GM10847 (cell line): Measurements from ENCODE around the gene ENPEP.

Experiments
- POLR2A ChIP-seq: IDR thresholded peaks from 2 replicates; pipeline ENCODE4 v1.6.1; 2011; ENCODE audit not compliant: insufficient read length; ENCODE audit errors: extremely low read depth

Gene ENPEP

GRCh38 chr4:110480746-110481271, 4.9 kb downstream of the ENPEP start:
- TF ChIP-seq POLR2A: no peak

GRCh38 chr4:110483516-110483915, 7.6 kb downstream of the ENPEP start:
- no peak for TF ChIP-seq POLR2A

DNA sequence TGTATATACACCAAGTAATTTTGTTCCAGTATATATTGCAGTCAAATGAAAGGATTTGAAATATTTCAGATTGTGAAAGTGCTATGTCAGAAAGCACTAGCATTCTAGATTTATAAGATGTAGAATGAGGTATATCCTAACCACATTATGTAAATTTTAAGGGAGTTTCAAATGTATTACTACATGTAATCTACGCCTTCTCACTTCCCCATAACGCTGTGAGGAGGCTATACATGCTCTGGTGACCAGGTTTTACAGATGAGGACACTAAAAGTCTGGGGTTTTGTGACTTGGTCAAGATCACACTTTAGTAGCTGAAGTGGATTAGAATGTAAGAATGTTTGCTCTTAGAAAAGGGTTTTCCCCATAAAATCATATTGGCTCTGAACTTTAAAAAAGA, 8.1 kb downstream of the ENPEP start:
- TF ChIP-seq POLR2A: no peak

- TF ChIP-seq POLR2A: no peak
Observed at GRCh38 chr4:110484767-110485166, 8.8 kb downstream of the ENPEP start.

DNA sequence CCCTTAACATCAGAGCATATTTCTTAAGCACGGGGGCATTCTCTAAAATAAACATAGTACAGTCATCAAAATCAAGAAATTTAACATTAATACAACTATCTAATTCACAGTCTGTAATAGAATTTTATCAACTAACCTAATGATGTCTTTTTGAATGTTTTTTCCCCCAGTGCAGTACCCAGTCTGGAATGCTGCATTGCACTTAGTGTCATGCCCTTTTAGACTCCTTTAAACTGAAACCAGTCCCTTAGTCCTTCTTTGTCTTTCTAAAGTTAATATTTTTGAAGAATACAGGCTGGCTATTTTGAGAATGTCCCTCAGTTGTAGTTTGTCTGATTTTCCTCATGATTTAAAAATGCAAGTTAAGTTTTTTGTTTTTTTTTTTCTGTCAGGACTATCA, 9.5 kb downstream of the ENPEP start:
- TF ChIP-seq POLR2A: no peak

- no peak for TF ChIP-seq POLR2A
Observed at GRCh38 chr4:110486256-110486655, 10.3 kb downstream of the ENPEP start.

GRCh38 chr4:110487873-110488272, 11.9 kb downstream of the ENPEP start:
- no peak for TF ChIP-seq POLR2A

DNA sequence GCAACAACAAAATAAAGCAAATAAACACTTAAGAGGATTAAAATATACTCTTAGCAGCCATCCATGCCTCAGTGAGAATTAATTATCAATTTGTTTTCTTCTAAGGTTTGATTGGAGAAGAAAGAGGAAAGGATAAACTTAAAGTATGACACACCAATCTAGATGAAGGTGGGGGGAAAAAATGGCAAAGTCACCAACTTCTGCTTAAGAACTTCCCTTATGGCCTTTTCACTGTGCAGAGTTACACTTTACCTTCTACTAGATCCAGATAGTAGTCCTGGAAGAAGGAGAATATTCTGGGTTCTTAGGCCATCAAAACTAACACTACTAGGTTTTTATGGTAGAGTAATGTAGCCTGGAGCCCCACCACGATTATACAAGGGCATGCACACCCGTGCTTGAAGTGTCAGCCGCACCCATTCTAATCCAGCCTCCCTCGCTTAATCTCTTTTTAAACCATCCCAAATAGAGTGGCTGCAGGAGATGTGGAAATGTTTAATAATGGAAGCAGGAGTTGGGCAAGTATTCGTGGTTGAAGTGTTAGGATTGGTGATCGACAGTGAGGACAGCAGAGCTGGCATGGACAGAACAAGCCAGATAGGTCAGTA, 14.1 kb downstream of the ENPEP start:
- no peak for TF ChIP-seq POLR2A

DNA sequence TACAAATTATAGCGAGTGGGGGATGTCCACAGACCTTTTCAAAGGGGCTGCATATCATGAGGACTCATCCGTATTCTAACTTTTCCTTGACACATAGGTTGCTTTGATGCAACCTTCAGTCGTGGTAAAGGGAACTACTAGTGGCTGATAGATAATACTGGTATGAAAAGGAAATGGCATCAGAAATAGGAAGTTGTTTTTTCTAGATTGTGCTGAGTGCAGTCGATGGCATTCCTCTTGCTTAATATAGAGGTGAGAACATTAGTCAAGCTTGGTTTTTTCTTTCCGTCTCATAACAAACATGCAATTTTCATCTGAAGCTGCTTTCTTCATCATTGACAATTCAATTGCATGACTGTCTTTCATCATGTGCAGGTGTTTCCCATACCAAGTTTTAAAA, 16.6 kb downstream of the ENPEP start:
- TF ChIP-seq POLR2A: no peak

GRCh38 chr4:110493520-110493919, 17.6 kb downstream of the ENPEP start:
- TF ChIP-seq POLR2A: no peak

- TF ChIP-seq POLR2A: no peak
Observed at GRCh38 chr4:110498420-110498819, 22.5 kb downstream of the ENPEP start.

GRCh38 chr4:110499126-110499525, 23.2 kb downstream of the ENPEP start:
- no peak for TF ChIP-seq POLR2A

- TF ChIP-seq POLR2A: no peak
Observed at GRCh38 chr4:110501826-110502225, 25.9 kb downstream of the ENPEP start.

DNA sequence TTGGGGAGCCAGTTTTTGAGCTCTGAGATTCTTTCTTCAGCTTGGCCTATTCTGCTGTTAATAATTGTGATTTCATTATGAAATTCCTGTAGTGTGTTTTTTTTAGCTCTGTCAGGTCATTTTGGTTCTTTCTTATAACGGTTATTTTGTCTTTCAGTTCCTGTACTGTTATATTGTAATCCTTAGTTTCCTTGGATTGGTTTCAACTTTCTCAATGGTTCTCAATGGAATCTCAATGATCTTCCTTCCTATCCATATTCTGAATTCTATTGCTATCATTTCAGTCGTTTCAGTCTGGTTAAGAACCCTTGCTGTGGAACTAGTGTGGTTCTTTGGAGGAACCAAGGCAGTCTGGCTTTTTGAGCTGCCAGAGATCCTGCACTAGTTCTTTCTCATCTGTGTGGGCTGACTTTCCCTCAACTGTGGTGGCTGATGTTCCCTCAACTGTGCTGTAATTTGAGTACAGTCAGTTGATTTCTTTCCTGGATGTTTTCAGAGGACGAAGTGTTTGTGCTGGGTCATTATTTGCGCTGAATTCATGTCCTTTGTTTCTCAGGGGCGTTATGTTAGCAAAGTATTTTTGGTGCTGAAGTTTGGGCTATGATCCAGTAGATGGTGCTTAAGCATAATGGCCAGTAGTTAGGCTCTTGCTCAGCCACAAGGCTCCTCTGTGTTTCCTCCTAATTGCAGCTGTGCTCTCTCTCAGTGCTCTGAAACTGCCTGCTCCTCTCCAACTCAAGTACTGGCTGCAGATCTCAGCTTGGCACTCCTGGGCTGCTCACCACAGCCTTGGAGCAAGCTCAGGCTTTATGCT, 27.5 kb downstream of the ENPEP start:
- TF ChIP-seq POLR2A: no peak

DNA sequence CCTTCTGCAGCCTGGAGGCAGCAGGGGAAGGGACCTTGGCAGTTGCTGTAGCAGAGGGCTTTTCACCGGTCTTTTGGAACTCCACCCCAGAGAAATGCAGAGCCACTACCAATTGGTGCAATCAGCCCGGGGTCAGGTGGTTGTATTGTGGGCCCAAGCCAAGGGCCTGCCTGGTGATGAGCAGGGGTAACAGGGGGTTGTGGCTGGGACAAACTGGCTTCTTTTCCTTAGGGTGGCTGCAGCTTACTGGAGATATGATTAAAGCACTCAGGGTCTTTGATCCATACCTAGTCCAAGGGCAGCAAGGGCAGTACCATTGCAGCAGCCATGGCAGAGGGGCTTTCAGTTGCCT, 28.1 kb downstream of the ENPEP start:
- no peak for TF ChIP-seq POLR2A

GRCh38 chr4:110505440-110505839, 29.5 kb downstream of the ENPEP start:
- no peak for TF ChIP-seq POLR2A
